Spleen (tissue), 11 donors: ENCODE data around the gene ARHGEF28. TPM values are rescaled to one million over a fixed set of nuclear protein-coding genes. Genes with fewer than 3 reads are reported as not detected.

ENCODE experiments used
- DNase-seq: peaks from one replicate; pipeline ENCODE4 v3.0.0-alpha.2; 2020
- H3K27ac ChIP-seq, 8 donors: fragments of 200-600 bp; sonication (generic) in 7 of 8; 1 replicate in 4 of 8; 2 replicates in 4 of 8; pipeline versions ENCODE4 v1.5.0 to v1.8.0; 2016 to 2021; ENCODE audit warnings: inconsistent platforms in 4 of 8, mild to moderate bottlenecking in 4 of 8, moderate library complexity in 1 of 8
- H3K27me3 ChIP-seq, 7 donors: fragments of 200-600 bp; sonication (generic) in 6 of 7; replicated peaks in 1 of 7; 1 replicate in 4 of 7; 2 replicates in 3 of 7; pipeline versions ENCODE4 v1.5.0 to v1.8.0; 2016 to 2021; ENCODE audit warnings: inconsistent platforms in 3 of 7, mild to moderate bottlenecking in 1 of 7
- H3K36me3 ChIP-seq, 6 donors: fragments of 200-600 bp; sonication (generic) in 5 of 6; 1 replicate in 4 of 6; 2 replicates in 2 of 6; pipeline versions ENCODE4 v1.5.0 to v1.8.0; 2016 to 2021; ENCODE audit warnings: inconsistent platforms in 2 of 6
- H3K4me1 ChIP-seq, 6 donors: fragments of 200-600 bp; sonication (generic) in 5 of 6; 1 replicate in 3 of 6; 2 replicates in 3 of 6; pipeline versions ENCODE4 v1.5.0 to v1.8.0; 2016 to 2021; ENCODE audit warnings: inconsistent platforms in 3 of 6
- H3K4me3 ChIP-seq, 8 donors: fragments of 200-600 bp; sonication (generic) in 7 of 8; 1 replicate in 4 of 8; 2 replicates in 4 of 8; pipeline versions ENCODE4 v1.5.0 to v1.8.0; 2016 to 2021; ENCODE audit warnings: inconsistent platforms in 4 of 8, mild to moderate bottlenecking in 4 of 8, moderate library complexity in 2 of 8
- H3K9me3 ChIP-seq, 8 donors: fragments of 200-600 bp; sonication (generic) in 7 of 8; 1 replicate in 4 of 8; 2 replicates in 4 of 8; pipeline versions ENCODE4 v1.5.0 to v1.8.0; 2016 to 2021; ENCODE audit warnings: inconsistent platforms in 4 of 8
- POLR2A ChIP-seq, 3 donors: fragments of 450-650 bp; IDR thresholded peaks; one replicate each; pipeline ENCODE4 v1.5.1; 2017; ENCODE audit warnings: antibody characterized with exemption in 3 of 3, mild to moderate bottlenecking in 1 of 3
- POLR2AphosphoS5 ChIP-seq, 3 donors: sonication (generic); formaldehyde crosslinking; IDR thresholded peaks; one replicate each; pipeline ENCODE4 v1.5.1; 2017; ENCODE audit warnings: antibody characterized with exemption in 3 of 3
- WGBS, 5 donors: extraction: QIAGEN DNeasy Blood & Tissue Kit in 3 of 5; methylation state at CpG; one replicate each; pipeline versions ENCODE4 v1.1.5 to v1.1.7; 2013 to 2018; 5-methylcytosine and 5-hydroxymethylcytosine counted together
- intact Hi-C: fragments of 100-400 bp; cut with DNase I; formaldehyde crosslinking; loops from one replicate; pipeline ENCODE4 v1.15.0; 2023; ENCODE audit warnings: low total_unique reads
- polyA plus RNA-seq, 3 donors: library from polyadenylated mRNA; stranded (reverse); fragments of 200-250 nt; gene quantifications; one replicate each; pipeline ENCODE4 v1.2.1, GENCODE V29; 2013
- total RNA-seq, 7 donors: library from RNA; depleted of rRNA in 3 of 7; stranded (reverse); fragments of >200 nt in 3 of 7; fragmentation: NEBNext Ultra II Directional in 4 of 7; extraction: Animal tissue kit (Norgen Biotek cat#: 25700) in 4 of 7; gene quantifications; one replicate each; pipeline versions ENCODE4 v1.1.0 to v1.2.1, GENCODE V29; 2016 to 2021
- TF ChIP-seq, protein P1 (sequence below), 11 experiments: fragments of 200-600 bp in 7 of 11; fragments of 450-650 bp in 4 of 11; sonication (generic) in 4 of 11; IDR thresholded peaks in 8 of 11; conservative IDR thresholded peaks in 3 of 11; 1 replicate in 7 of 11; 2 replicates in 4 of 11; pipeline versions ENCODE4 v1.4.0 to v1.8.0; 2016 to 2021; ENCODE audit warnings: antibody characterized with exemption in 11 of 11, inconsistent platforms in 4 of 11, mild to moderate bottlenecking in 1 of 11
- donor health status: healthy with polysubstance abuse.
- donor health status: DM: no; HTN: no; CAD: no; lungs with moderate emphysema.
- donor health status: DM: no; HTN: no; CAD: no.
- donor health status: Bipolar disorder and iron deficiency.
- donor health status: healthy.
- donor health status: DM: no; HTN: no; CAD: no.
- donor health status: DM: yes; HTN: yes; CAD: no.

The ARHGEF28 gene
- total and polyA plus RNA-seq, 10 donors: 0.53 to 17.5 (median 8.8) TPM

DNA sequence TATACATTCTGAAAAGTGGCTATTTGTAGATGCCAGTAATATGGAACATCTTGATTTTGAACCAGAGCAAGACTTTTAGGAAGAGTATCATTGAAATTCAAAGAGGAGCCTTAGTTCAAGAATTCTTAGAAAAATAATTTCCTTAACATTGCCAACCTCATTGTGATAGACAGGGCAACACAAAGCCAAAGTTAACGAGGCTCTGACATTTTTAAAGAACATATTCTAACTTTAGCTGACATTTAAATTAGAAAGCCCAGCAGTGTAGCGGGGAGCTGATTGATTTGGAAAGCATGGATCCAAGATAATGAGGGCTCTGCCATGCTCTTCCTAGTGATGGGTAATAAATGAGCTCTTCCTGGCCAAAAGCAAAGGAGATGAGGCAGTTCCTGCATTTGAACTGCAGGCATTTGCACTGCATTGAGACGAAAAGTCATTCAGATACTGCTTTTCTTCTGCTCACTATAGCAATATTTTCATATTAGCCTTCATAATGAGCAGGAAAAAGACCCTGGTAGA is 325.0 kb downstream of the ARHGEF28 start:
- no peak overlapping the region for H3K27ac ChIP-seq
- no peaks in the 10 kb centered on the region for H3K9me3 ChIP-seq
- intact Hi-C loops: no loop called here
- no peak overlapping the region for H3K4me3 ChIP-seq
- DNase-seq: no peak
- peaks cover 0 to 4% (median 0%) of the 10 kb centered on the region in 7 donors for H3K27me3 ChIP-seq
- no peaks in the 10 kb centered on the region for H3K4me1 ChIP-seq
- TF ChIP-seq POLR2A (IDR thresholded peaks at IDR 0.05): no peak
- no peak for TF ChIP-seq POLR2AphosphoS5 (IDR thresholded peaks at IDR 0.05)
- TF ChIP-seq, protein P1, sequence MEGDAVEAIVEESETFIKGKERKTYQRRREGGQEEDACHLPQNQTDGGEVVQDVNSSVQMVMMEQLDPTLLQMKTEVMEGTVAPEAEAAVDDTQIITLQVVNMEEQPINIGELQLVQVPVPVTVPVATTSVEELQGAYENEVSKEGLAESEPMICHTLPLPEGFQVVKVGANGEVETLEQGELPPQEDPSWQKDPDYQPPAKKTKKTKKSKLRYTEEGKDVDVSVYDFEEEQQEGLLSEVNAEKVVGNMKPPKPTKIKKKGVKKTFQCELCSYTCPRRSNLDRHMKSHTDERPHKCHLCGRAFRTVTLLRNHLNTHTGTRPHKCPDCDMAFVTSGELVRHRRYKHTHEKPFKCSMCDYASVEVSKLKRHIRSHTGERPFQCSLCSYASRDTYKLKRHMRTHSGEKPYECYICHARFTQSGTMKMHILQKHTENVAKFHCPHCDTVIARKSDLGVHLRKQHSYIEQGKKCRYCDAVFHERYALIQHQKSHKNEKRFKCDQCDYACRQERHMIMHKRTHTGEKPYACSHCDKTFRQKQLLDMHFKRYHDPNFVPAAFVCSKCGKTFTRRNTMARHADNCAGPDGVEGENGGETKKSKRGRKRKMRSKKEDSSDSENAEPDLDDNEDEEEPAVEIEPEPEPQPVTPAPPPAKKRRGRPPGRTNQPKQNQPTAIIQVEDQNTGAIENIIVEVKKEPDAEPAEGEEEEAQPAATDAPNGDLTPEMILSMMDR (IDR thresholded peaks at IDR 0.05 in 8 of 11, conservative IDR thresholded peaks at IDR 0.05 in 3 of 11): no peak
- H3K36me3 ChIP-seq: no peaks in the 10 kb centered on the region
- WGBS, 5 donors: 74 to 90% (median 83%) methylated on average over 3 of the region's 3 CpGs

- 51 to 82% (median 77%) methylated on average over 3 of the region's 3 CpGs for WGBS, 5 donors
- Histone ChIP-seq H3K27me3 (peaks cover 0 to 4% (median 0%) of the 10 kb centered on the region in 7 donors), H3K4me1 (no peaks in the 10 kb centered on the region), H3K9me3 (no peaks in the 10 kb centered on the region), H3K36me3 (no peaks in the 10 kb centered on the region), H3K27ac (no peak overlapping the region), H3K4me3 (no peak overlapping the region)
- TF ChIP-seq POLR2A (IDR thresholded peaks at IDR 0.05): no peak
- TF ChIP-seq POLR2AphosphoS5 (IDR thresholded peaks at IDR 0.05): no peak
- TF ChIP-seq, protein P1 (IDR thresholded peaks at IDR 0.05 in 8 of 11, conservative IDR thresholded peaks at IDR 0.05 in 3 of 11): no peak
- intact Hi-C loops: no loop called here
- no peak for DNase-seq
Observed at GRCh38 chr5:73952872-73953271, 326.9 kb downstream of the ARHGEF28 start.

DNA sequence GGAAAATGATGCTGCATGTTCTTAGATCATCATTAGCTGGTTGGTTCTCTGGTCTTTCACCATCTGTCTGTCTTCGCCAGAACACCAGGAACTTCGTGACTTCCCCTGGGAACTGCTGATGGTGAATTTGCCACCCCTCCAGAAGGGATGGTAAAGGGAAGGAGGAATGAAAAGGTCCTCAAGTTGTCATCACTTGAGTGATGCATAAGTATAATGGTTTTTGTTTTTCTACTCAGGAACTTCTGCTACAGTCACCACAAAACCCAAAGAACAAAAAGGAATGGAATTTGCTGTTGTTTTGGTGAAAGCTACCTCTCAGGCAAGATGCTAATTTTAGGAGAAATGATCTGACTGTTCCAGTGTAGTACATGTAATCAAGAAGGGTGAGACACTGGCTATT is 328.4 kb downstream of the ARHGEF28 start:
- H3K27me3 ChIP-seq: peaks cover 0 to 4% (median 0%) of the 10 kb centered on the region in 7 donors
- TF ChIP-seq POLR2A (IDR thresholded peaks at IDR 0.05): no peak
- 77 to 92% (median 81%) methylated on average over 2 of the region's 2 CpGs for WGBS, 5 donors
- DNase-seq: no peak
- intact Hi-C loops: no loop called here
- H3K4me3 ChIP-seq: no peak overlapping the region
- H3K9me3 ChIP-seq: no peaks in the 10 kb centered on the region
- no peaks in the 10 kb centered on the region for H3K36me3 ChIP-seq
- no peaks in the 10 kb centered on the region for H3K4me1 ChIP-seq
- no peak overlapping the region for H3K27ac ChIP-seq

GRCh38 chr5:73955271-73955846 is 329.4 kb downstream of the ARHGEF28 start:
- H3K4me3 ChIP-seq: no peak overlapping the region
- no peaks in the 10 kb centered on the region for H3K36me3 ChIP-seq
- H3K27me3 ChIP-seq: peaks cover 0 to 4% (median 0%) of the 10 kb centered on the region in 7 donors
- intact Hi-C loops: no loop called here
- no peaks in the 10 kb centered on the region for H3K9me3 ChIP-seq
- H3K4me1 ChIP-seq: no peaks in the 10 kb centered on the region
- no peak for DNase-seq
- H3K27ac ChIP-seq: no peak overlapping the region
- 68 to 91% (median 84%) methylated on average over 5 of the region's 5 CpGs for WGBS, 5 donors
- TF ChIP-seq POLR2A (IDR thresholded peaks at IDR 0.05): no peak

GRCh38 chr5:73957397-73958001 is 331.5 kb downstream of the ARHGEF28 start:
- H3K4me3 ChIP-seq: no peak overlapping the region
- no peaks in the 10 kb centered on the region for H3K9me3 ChIP-seq
- H3K27ac ChIP-seq: no peak overlapping the region
- TF ChIP-seq POLR2AphosphoS5 (IDR thresholded peaks at IDR 0.05): no peak
- TF ChIP-seq, protein P1 (IDR thresholded peaks at IDR 0.05 in 8 of 11, conservative IDR thresholded peaks at IDR 0.05 in 3 of 11): no peak
- no peak for TF ChIP-seq POLR2A (IDR thresholded peaks at IDR 0.05)
- WGBS, 5 donors: 78 to 92% (median 87%) methylated on average over 3 of the region's 3 CpGs
- H3K4me1 ChIP-seq: no peaks in the 10 kb centered on the region
- DNase-seq: no peak
- H3K27me3 ChIP-seq: peaks cover 0 to 4% (median 0%) of the 10 kb centered on the region in 7 donors
- H3K36me3 ChIP-seq: no peaks in the 10 kb centered on the region
- intact Hi-C loops: no loop called here
